ENCODE data around the gene FAM204A. TPM values are rescaled to one million over a fixed set of nuclear protein-coding genes. Genes with fewer than 3 reads are reported as not detected.

Gene FAM204A
- total RNA-seq, 3 donors from 2014 or later (not counting 1 experiment from before 2014, with no cell fraction given), result 69.2 to 73.2 (median 72.7) TPM

- no peak overlapping the region for H3K27ac Mint-ChIP-seq
- H3K27me3 Mint-ChIP-seq (ENCODE audit: low read depth in 2 of 2), result no peaks in the 10 kb centered on the region
- TF ChIP-seq CTCF (IDR thresholded peaks at IDR 0.05), result no peak
These were observed 32.2 kb downstream of the FAM204A start for GRCh38 chr10:118309911-118310310.

GRCh38 chr10:118308664-118309063, 33.5 kb downstream of the FAM204A start:
- ATAC-seq, result no peak
- intact Hi-C loops (cut with micrococcal nuclease), result no loop called here
- H3K27me3 ChIP-seq (ENCODE audit: control insufficient read depth, insufficient read depth, low read length), result no peaks in the 10 kb centered on the region
- peaks cover 58% of the 10 kb centered on the region for H3K36me3 ChIP-seq (ENCODE audit: control insufficient read depth, insufficient read depth, low read length)
- H3K4me3 ChIP-seq (ENCODE audit: low read length), result no peak overlapping the region
- H3K9me3 Mint-ChIP-seq, result no peaks in the 10 kb centered on the region
- TF ChIP-seq CTCF (IDR thresholded peaks at IDR 0.05), result no peak
- peaks cover 0 to 7% of the 10 kb centered on the region in 2 donors for H3K4me1 Mint-ChIP-seq
- WGBS (ENCODE audit: insufficient coverage), result 100% methylated on average over 4 of the region's 6 CpGs
- peaks cover 36% of the 10 kb centered on the region for H3K36me3 Mint-ChIP-seq
- DNase-seq, result no peak
- H3K27ac Mint-ChIP-seq, result no peak overlapping the region
- H3K4me1 ChIP-seq (ENCODE audit: control insufficient read depth, insufficient read depth, low read length), result no peaks in the 10 kb centered on the region
- H3K4me3 Mint-ChIP-seq, result no peak overlapping the region
- H3K27me3 Mint-ChIP-seq (ENCODE audit: low read depth in 2 of 2), result no peaks in the 10 kb centered on the region
- H3K27ac ChIP-seq (ENCODE audit: low read length), result no peak overlapping the region
- no peaks in the 10 kb centered on the region for H3K9me3 ChIP-seq (ENCODE audit: control insufficient read depth, insufficient read depth, low read length)

More at GRCh38 chr10:118309911-118310310, 32.2 kb downstream of the FAM204A start:
- Mint-ChIP-seq H3K4me3 (no peak overlapping the region), H3K36me3 (peaks cover 38% of the 10 kb centered on the region), H3K4me1 (peaks cover 0 to 7% of the 10 kb centered on the region in 2 donors), H3K9me3 (no peaks in the 10 kb centered on the region)
- no peak for ATAC-seq
- no peak for DNase-seq
- no peak overlapping the region for H3K4me3 ChIP-seq (ENCODE audit: low read length)
- 96% methylated on average over 2 of the region's 2 CpGs for WGBS (ENCODE audit: insufficient coverage)
- intact Hi-C loops (cut with micrococcal nuclease), result no loop called here
- H3K9me3 ChIP-seq (ENCODE audit: control insufficient read depth, insufficient read depth, low read length), result no peaks in the 10 kb centered on the region
- no peak overlapping the region for H3K27ac ChIP-seq (ENCODE audit: low read length)
- H3K27me3 ChIP-seq (ENCODE audit: control insufficient read depth, insufficient read depth, low read length), result no peaks in the 10 kb centered on the region
- H3K36me3 ChIP-seq (ENCODE audit: control insufficient read depth, insufficient read depth, low read length), result peaks cover 60% of the 10 kb centered on the region
- H3K4me1 ChIP-seq (ENCODE audit: control insufficient read depth, insufficient read depth, low read length), result no peaks in the 10 kb centered on the region

- ATAC-seq, result no peak
- no peak overlapping the region for H3K4me3 ChIP-seq (ENCODE audit: low read length)
- H3K9me3 ChIP-seq (ENCODE audit: control insufficient read depth, insufficient read depth, low read length), result no peaks in the 10 kb centered on the region
- no peak overlapping the region for H3K27ac Mint-ChIP-seq
- no peak for DNase-seq
- H3K36me3 ChIP-seq (ENCODE audit: control insufficient read depth, insufficient read depth, low read length), result peaks cover 54% of the 10 kb centered on the region
- intact Hi-C loops (cut with micrococcal nuclease), result no loop called here
- H3K4me1 Mint-ChIP-seq, result peaks cover 0 to 7% of the 10 kb centered on the region in 2 donors
- H3K4me1 ChIP-seq (ENCODE audit: control insufficient read depth, insufficient read depth, low read length), result no peaks in the 10 kb centered on the region
- H3K27me3 Mint-ChIP-seq (ENCODE audit: low read depth in 2 of 2), result no peaks in the 10 kb centered on the region
- peaks cover 30% of the 10 kb centered on the region for H3K36me3 Mint-ChIP-seq
- no peaks in the 10 kb centered on the region for H3K27me3 ChIP-seq (ENCODE audit: control insufficient read depth, insufficient read depth, low read length)
- no peak for TF ChIP-seq CTCF (IDR thresholded peaks at IDR 0.05)
- H3K9me3 Mint-ChIP-seq, result no peaks in the 10 kb centered on the region
- no peak overlapping the region for H3K27ac ChIP-seq (ENCODE audit: low read length)
- 100% methylated on average over 1 of the region's 4 CpGs for WGBS (ENCODE audit: insufficient coverage)
- no peak overlapping the region for H3K4me3 Mint-ChIP-seq
These were observed 34.3 kb downstream of the FAM204A start for GRCh38 chr10:118307859-118308258.

- intact Hi-C loops (cut with micrococcal nuclease), result no loop called here
- no peaks in the 10 kb centered on the region for H3K9me3 ChIP-seq (ENCODE audit: control insufficient read depth, insufficient read depth, low read length)
- Mint-ChIP-seq H3K9me3 (no peaks in the 10 kb centered on the region), H3K4me1 (peaks cover 0 to 5% of the 10 kb centered on the region in 2 donors), H3K27me3 (ENCODE audit: low read depth in 2 of 2) (no peaks in the 10 kb centered on the region), H3K27ac (no peak overlapping the region), H3K4me3 (no peak overlapping the region), H3K36me3 (peaks cover 28% of the 10 kb centered on the region)
- H3K4me3 ChIP-seq (ENCODE audit: low read length), result no peak overlapping the region
- peaks cover 49% of the 10 kb centered on the region for H3K36me3 ChIP-seq (ENCODE audit: control insufficient read depth, insufficient read depth, low read length)
- ATAC-seq (no peak), DNase-seq (no peak)
- no peak overlapping the region for H3K27ac ChIP-seq (ENCODE audit: low read length)
- H3K27me3 ChIP-seq (ENCODE audit: control insufficient read depth, insufficient read depth, low read length), result no peaks in the 10 kb centered on the region
- TF ChIP-seq CTCF (IDR thresholded peaks at IDR 0.05), result no peak
- 100% methylated on average over 1 of the region's 1 CpG for WGBS (ENCODE audit: insufficient coverage)
- H3K4me1 ChIP-seq (ENCODE audit: control insufficient read depth, insufficient read depth, low read length), result no peaks in the 10 kb centered on the region
These were observed 34.9 kb downstream of the FAM204A start for GRCh38 chr10:118307220-118307619.
